ENCODE results near the gene WDR44. TPM values are rescaled to one million over a fixed set of nuclear protein-coding genes. Genes with fewer than 3 reads are reported as not detected.

The WDR44 gene
- 4.9 and 10.7 TPM in 2 replicates for total RNA-seq (ENCODE audit: low replicate concordance)

GRCh38 chrX:118345464-118346257 lies at the start of gene WDR44:
WDR44 (plus strand) TSS chrX:118346106; CDS start chrX:118346504, 398 bp downstream.

GRCh38 chrX:118495061-118495921 lies 149.4 kb downstream of the WDR44 start, which contains the start of gene DOCK11:
DOCK11 (plus strand) TSS chrX:118495815; CDS start chrX:118495972, 157 bp downstream.

Other genes with a start within 250 kb of the WDR44 start
- 2.1 and 48.4 TPM in 2 replicates for gene KLHL13, start 229.3 kb upstream of the WDR44 start, total RNA-seq (ENCODE audit: low replicate concordance)
- gene DOCK11, start 149.7 kb downstream of the WDR44 start, total RNA-seq (ENCODE audit: low replicate concordance) = 14.2 and 16.5 TPM in 2 replicates